Activated CD4-positive, CD25-positive, alpha-beta regulatory T cell treated with anti-CD3 and anti-CD28 coated beads, Interleukin-2, amount 50 U/mL, for 72 hours (primary cell): ENCODE measurements around the gene KANK4.
"Not testable (repeated sequence)": the region's sequence is repeated elsewhere in the genome, so short reads cannot be mapped to it uniquely, and the experiment has no call there.

Source experiments
- DNase-seq: peaks from one replicate; pipeline ENCODE4 v3.0.0; 2021

Gene KANK4

GRCh38 chr1:62271134-62271533 lies 48.1 kb downstream of the KANK4 start:
- DNase-seq: no peak

GRCh38 chr1:62269851-62270495 lies 49.3 kb downstream of the KANK4 start:
- no peak for DNase-seq

GRCh38 chr1:62269439-62269838 lies 49.8 kb downstream of the KANK4 start:
- no peak for DNase-seq

GRCh38 chr1:62268315-62268714 lies 50.9 kb downstream of the KANK4 start:
- DNase-seq: no peak

GRCh38 chr1:62265956-62266935 lies 53.0 kb downstream of the KANK4 start:
- DNase-seq: no peak

- no peak for DNase-seq
Measured at GRCh38 chr1:62263814-62264353, 55.4 kb downstream of the KANK4 start.

GRCh38 chr1:62263006-62263813 lies 56.0 kb downstream of the KANK4 start:
- DNase-seq: no peak

GRCh38 chr1:62260688-62261087 lies 58.5 kb downstream of the KANK4 start:
- DNase-seq: no peak

GRCh38 chr1:62259551-62259950 lies 59.7 kb downstream of the KANK4 start:
- DNase-seq: no peak

GRCh38 chr1:62250126-62250726 lies 69.0 kb downstream of the KANK4 start:
- no peak for DNase-seq

- DNase-seq: no peak
Measured at GRCh38 chr1:62247391-62248168, 71.7 kb downstream of the KANK4 start.

- DNase-seq: no peak
Measured at GRCh38 chr1:62245201-62245600, 74.0 kb downstream of the KANK4 start.

GRCh38 chr1:62244380-62244779 lies 74.9 kb downstream of the KANK4 start:
- not testable (repeated sequence) for DNase-seq

GRCh38 chr1:62241371-62242131 lies 77.7 kb downstream of the KANK4 start:
- DNase-seq: no peak

GRCh38 chr1:62240651-62241370 lies 78.4 kb downstream of the KANK4 start:
- no peak for DNase-seq

- not testable (repeated sequence) for DNase-seq
Measured at GRCh38 chr1:62239652-62240403, 79.4 kb downstream of the KANK4 start.

- DNase-seq: no peak
Measured at GRCh38 chr1:62238507-62238906, 80.7 kb downstream of the KANK4 start.

GRCh38 chr1:62237950-62238374 lies 81.3 kb downstream of the KANK4 start:
- no peak for DNase-seq

GRCh38 chr1:62237361-62237760 lies 81.9 kb downstream of the KANK4 start:
- no peak for DNase-seq
